ENCODE results near the gene OR56A5.
"Not testable (repeated sequence)": the region's sequence is repeated elsewhere in the genome, so short reads cannot be mapped to it uniquely, and the experiment has no call there.

The OR56A5 gene

GRCh38 chr11:5968394-5968793 lies at the start of gene OR56A5:
Gene OR56A5 (minus strand): TSS chr11:5968494. CDS start chr11:5968494, 0 bp downstream.
- no peak for DNase-seq

GRCh38 chr11:6013042-6013441 lies 44.7 kb upstream of the OR56A5 start:
- no peak for DNase-seq

GRCh38 chr11:6012035-6012668 lies 43.9 kb upstream of the OR56A5 start:
- DNase-seq: no peak

- no peak for DNase-seq
Measured at GRCh38 chr11:6006846-6007245, 38.6 kb upstream of the OR56A5 start, which contains the start of gene OR56A4. Gene OR56A4 (minus strand): TSS chr11:6006946. CDS start chr11:6002992, 3,954 bp downstream.

GRCh38 chr11:6006395-6006794 lies 38.1 kb upstream of the OR56A5 start:
- DNase-seq: no peak

GRCh38 chr11:6002202-6002699 lies 34.0 kb upstream of the OR56A5 start:
- DNase-seq: no peak

- no peak for DNase-seq
Measured at GRCh38 chr11:5994791-5995190, 26.5 kb upstream of the OR56A5 start.

- DNase-seq: peak; percentile 33
Measured at GRCh38 chr11:5992604-5993251, 24.4 kb upstream of the OR56A5 start.

GRCh38 chr11:5992150-5992549 lies 23.9 kb upstream of the OR56A5 start:
- no peak for DNase-seq

- no peak for DNase-seq
Measured at GRCh38 chr11:5989203-5989602, 20.9 kb upstream of the OR56A5 start.

- DNase-seq: no peak
Measured at GRCh38 chr11:5986885-5987284, 18.6 kb upstream of the OR56A5 start, which contains the start of gene OR52L1. Gene OR52L1 (minus strand): TSS chr11:5986985. CDS start chr11:5986930, 55 bp downstream.

GRCh38 chr11:5983443-5983842 lies 15.1 kb upstream of the OR56A5 start:
- DNase-seq: no peak

- no peak for DNase-seq
Measured at GRCh38 chr11:5973530-5973929, 5.2 kb upstream of the OR56A5 start.

GRCh38 chr11:5967708-5968107 lies 586 bp downstream of the OR56A5 start:
- no peak for DNase-seq

- no peak for DNase-seq
Measured at GRCh38 chr11:5966958-5967357, 1.3 kb downstream of the OR56A5 start.

- not testable (repeated sequence) for DNase-seq
Measured at GRCh38 chr11:5960704-5961320, 7.5 kb downstream of the OR56A5 start.

- no peak for DNase-seq
Measured at GRCh38 chr11:5955586-5955985, 12.7 kb downstream of the OR56A5 start.

GRCh38 chr11:5941951-5942350 lies 26.3 kb downstream of the OR56A5 start, which contains the start of gene OR56A3:
Gene OR56A3 (plus strand): TSS chr11:5942251. CDS start chr11:5947347, 5,096 bp downstream.
- DNase-seq: no peak

GRCh38 chr11:5940748-5941147 lies 27.5 kb downstream of the OR56A5 start:
- DNase-seq: no peak

- DNase-seq: no peak
Measured at GRCh38 chr11:5938603-5938965, 29.7 kb downstream of the OR56A5 start.

- no peak for DNase-seq
Measured at GRCh38 chr11:5937868-5938602, 30.3 kb downstream of the OR56A5 start.

- DNase-seq: no peak
Measured at GRCh38 chr11:5933116-5933515, 35.2 kb downstream of the OR56A5 start.

- no peak for DNase-seq
Measured at GRCh38 chr11:5932671-5933070, 35.6 kb downstream of the OR56A5 start.

Data from 8988T (cell line).